Caco-2 (cell line): Measurements from ENCODE around the gene PLAU. TPM values are rescaled to one million over a fixed set of nuclear protein-coding genes. Genes with fewer than 3 reads are reported as not detected.
"Not testable (repeated sequence)": the region's sequence is repeated elsewhere in the genome, so short reads cannot be mapped to it uniquely, and the experiment has no call there.

Source experiments
- BruUV-seq: library from RNA; stranded (reverse); fragments of 400-500 nt; replicated peaks from 2 replicates; lab custom pipeline; 2021; lab: Mats Ljungman, UMichigan
- CTCF ChIA-PET: fragments of 300-600 bp; sonication (Branson Sonifier 250); formaldehyde crosslinking; loops from one replicate; lab custom pipeline; 2022; ENCODE audit warnings: antibody characterized with exemption; lab: Charles Lee
- POLR2A ChIA-PET: fragments of 300-600 bp; sonication (Branson Sonifier 250); formaldehyde crosslinking; loops from one replicate; lab custom pipeline; 2022; ENCODE audit warnings: antibody characterized with exemption; lab: Charles Lee
- DNase-seq, 2 experiments: peaks; one replicate each; pipeline versions ENCODE4 v3.0.0 to v3.0.0-alpha.2; 2020 to 2022
- H3K27me3 ChIP-seq: replicated peaks from 2 replicates; pipeline ENCODE4 v1.6.0; 2011; ENCODE audit warnings: low read length; ENCODE audit not compliant: control insufficient read depth, insufficient read depth
- H3K36me3 ChIP-seq: 2 replicates; pipeline ENCODE4 v1.5.1; 2011; ENCODE audit warnings: low read length; ENCODE audit not compliant: control insufficient read depth, insufficient read depth
- H3K4me1 ChIP-seq: fragments of 250-450 bp; sonication (Bioruptor Pico); 2 replicates; pipeline ENCODE4 v1.5.1; 2020; ENCODE audit warnings: mild to moderate bottlenecking
- H3K4me3 ChIP-seq: 2 replicates; pipeline ENCODE4 v1.5.1; 2011; ENCODE audit warnings: low read depth, mild to moderate bottlenecking, control low read depth, low read length
- H3K9me3 ChIP-seq: fragments of 250-450 bp; sonication (Bioruptor Pico); 2 replicates; pipeline ENCODE4 v1.5.1; 2020; ENCODE audit warnings: mild to moderate bottlenecking, moderate library complexity
- H3K27ac Mint-ChIP-seq: one replicate; pipeline ENCODE4 v1.8.0; 2022; ENCODE audit warnings: mixed read lengths; ENCODE audit not compliant: unreplicated experiment
- H3K27me3 Mint-ChIP-seq: one replicate; pipeline ENCODE4 v1.8.0; 2022; ENCODE audit warnings: mixed read lengths; ENCODE audit not compliant: insufficient read depth, unreplicated experiment
- H3K36me3 Mint-ChIP-seq: one replicate; pipeline ENCODE4 v1.8.0; 2022; ENCODE audit warnings: mild to moderate bottlenecking, mixed read lengths; ENCODE audit not compliant: insufficient read depth, unreplicated experiment
- H3K4me1 Mint-ChIP-seq: one replicate; pipeline ENCODE4 v1.8.0; 2022; ENCODE audit warnings: low read depth, mixed read lengths; ENCODE audit not compliant: unreplicated experiment
- H3K4me3 Mint-ChIP-seq: one replicate; pipeline ENCODE4 v1.8.0; 2022; ENCODE audit warnings: mild to moderate bottlenecking, moderate library complexity, mixed read lengths; ENCODE audit not compliant: unreplicated experiment
- H3K9me3 Mint-ChIP-seq: one replicate; pipeline ENCODE4 v1.8.0; 2022; ENCODE audit warnings: mixed read lengths; ENCODE audit not compliant: unreplicated experiment
- CTCF ChIP-seq, 2 experiments: fragments of 200-600 bp in 1 of 2; IDR thresholded peaks; 1 replicate in 1 of 2; 2 replicates in 1 of 2; pipeline versions ENCODE4 v1.5.1 to v1.8.0; 2011 to 2022; ENCODE audit warnings: antibody characterized with exemption in 1 of 2, control low read depth in 1 of 2, inconsistent platforms in 1 of 2, low read depth in 1 of 2, low read length in 1 of 2, mild to moderate bottlenecking in 1 of 2, moderate library complexity in 1 of 2; ENCODE audit not compliant: insufficient read depth in 1 of 2, severe bottlenecking in 1 of 2, unreplicated experiment in 1 of 2
- intact Hi-C: fragments of 100-400 bp; cut with micrococcal nuclease; formaldehyde crosslinking; loops from one replicate; pipeline ENCODE4 v1.10.0; 2022; ENCODE audit not compliant: unreplicated experiment
- total RNA-seq: library from RNA; stranded (reverse); gene quantifications from 2 replicates; pipeline ENCODE4 v1.2.3, GENCODE V29; 2022

Gene PLAU
- total RNA-seq, 1 experiment from 2014 or later: 1.2 TPM

GRCh38 chr10:73887294-73888039 lies 23.5 kb upstream of the PLAU start:
- BruUV-seq: no TSS peak
- intact Hi-C loops: no loop called here

GRCh38 chr10:73888514-73888913 lies 22.4 kb upstream of the PLAU start:
- Mint-ChIP-seq H3K36me3 (no peaks in the 10 kb centered on the region), H3K4me1 (peaks cover 16% of the 10 kb centered on the region), H3K27ac (no peak overlapping the region), H3K9me3 (no peaks in the 10 kb centered on the region), H3K4me3 (no peak overlapping the region), H3K27me3 (no peaks in the 10 kb centered on the region)
- intact Hi-C loops: no loop called here
- Histone ChIP-seq H3K4me3 (no peak overlapping the region), H3K36me3 (no peaks in the 10 kb centered on the region), H3K27me3 (no peaks in the 10 kb centered on the region), H3K9me3 (no peaks in the 10 kb centered on the region), H3K4me1 (peaks cover 29% of the 10 kb centered on the region)
- no TSS peak for BruUV-seq
- CTCF ChIA-PET: interaction anchor here (4.0 kb wide), 1 partner anchor 52 kb away, joined by 54 read pairs; no protein-coding TSS in a partner anchor
- TF ChIP-seq CTCF (IDR thresholded peaks at IDR 0.05; ENCODE audit: insufficient read depth in 1 of 2, low read depth in 1 of 2, low read length in 1 of 2, severe bottlenecking in 1 of 2, unreplicated experiment in 1 of 2): no peak
- POLR2A ChIA-PET: no interaction called here
- no peak for DNase-seq

More at GRCh38 chr10:73887294-73888039, 23.5 kb upstream of the PLAU start:
- no peak for DNase-seq
- H3K9me3 ChIP-seq: no peaks in the 10 kb centered on the region
- no peaks in the 10 kb centered on the region for H3K27me3 Mint-ChIP-seq
- CTCF ChIA-PET: interaction anchor here (1.2 to 4.0 kb wide), 5 partner anchors 12 to 162 kb away, joined by 3 to 54 read pairs (median 3); no protein-coding TSS in a partner anchor
- H3K4me3 Mint-ChIP-seq: no peak overlapping the region
- H3K27me3 ChIP-seq: no peaks in the 10 kb centered on the region
- H3K36me3 Mint-ChIP-seq: no peaks in the 10 kb centered on the region
- peaks cover 16% of the 10 kb centered on the region for H3K4me1 Mint-ChIP-seq
- TF ChIP-seq CTCF (IDR thresholded peaks at IDR 0.05; ENCODE audit: insufficient read depth in 1 of 2, low read depth in 1 of 2, low read length in 1 of 2, severe bottlenecking in 1 of 2, unreplicated experiment in 1 of 2): no peak
- peaks cover 29% of the 10 kb centered on the region for H3K4me1 ChIP-seq
- H3K36me3 ChIP-seq: no peaks in the 10 kb centered on the region
- no peak overlapping the region for H3K27ac Mint-ChIP-seq
- H3K9me3 Mint-ChIP-seq: no peaks in the 10 kb centered on the region
- no peak overlapping the region for H3K4me3 ChIP-seq
- POLR2A ChIA-PET: no interaction called here

- Mint-ChIP-seq H3K9me3 (no peaks in the 10 kb centered on the region), H3K4me1 (peaks cover 16% of the 10 kb centered on the region), H3K27me3 (no peaks in the 10 kb centered on the region), H3K36me3 (no peaks in the 10 kb centered on the region), H3K4me3 (no peak overlapping the region), H3K27ac (no peak overlapping the region)
- BruUV-seq: no TSS peak
- H3K4me1 ChIP-seq: peaks cover 29% of the 10 kb centered on the region
- ChIA-PET POLR2A (no interaction called here), CTCF (interaction anchor here (0.6 to 4.0 kb wide), 2 partner anchors 21 to 51 kb away, joined by 3 to 54 read pairs; no protein-coding TSS in a partner anchor)
- H3K36me3 ChIP-seq: no peaks in the 10 kb centered on the region
- intact Hi-C loops: no loop called here
- DNase-seq: peak in 1 of 2 experiments; percentile 51
- no peak for TF ChIP-seq CTCF (IDR thresholded peaks at IDR 0.05; ENCODE audit: insufficient read depth in 1 of 2, low read depth in 1 of 2, low read length in 1 of 2, severe bottlenecking in 1 of 2, unreplicated experiment in 1 of 2)
- H3K9me3 ChIP-seq: no peaks in the 10 kb centered on the region
- H3K27me3 ChIP-seq: no peaks in the 10 kb centered on the region
- no peak overlapping the region for H3K4me3 ChIP-seq
Observed at GRCh38 chr10:73889014-73889413, 21.9 kb upstream of the PLAU start.

GRCh38 chr10:73889416-73889815 lies 21.5 kb upstream of the PLAU start:
- POLR2A ChIA-PET: not testable (repeated sequence)

More at GRCh38 chr10:73889416-73889815, 21.5 kb upstream of the PLAU start:
- H3K27ac Mint-ChIP-seq, DNase-seq, H3K36me3 ChIP-seq, H3K4me3 ChIP-seq, H3K9me3 ChIP-seq, H3K27me3 Mint-ChIP-seq, H3K9me3 Mint-ChIP-seq, intact Hi-C loops, H3K27me3 ChIP-seq, H3K4me3 Mint-ChIP-seq, H3K36me3 Mint-ChIP-seq, BruUV-seq: not testable (repeated sequence)
- CTCF ChIA-PET: interaction anchor here (0.6 to 4.0 kb wide), 2 partner anchors 21 to 51 kb away, joined by 3 to 54 read pairs; no protein-coding TSS in a partner anchor
- H3K4me1 ChIP-seq: peaks cover 29% of the 10 kb centered on the region
- peaks cover 16% of the 10 kb centered on the region for H3K4me1 Mint-ChIP-seq
